NCI-H1092 treated with DMSO at 0.1 percent for 48 hours (cell line): ENCODE measurements around the gene TIAM1.

Experiments used
- DNase-seq: peaks from one replicate; lab custom pipeline; 2025; lab: John Stamatoyannopoulos, UW

TIAM1 gene

DNA sequence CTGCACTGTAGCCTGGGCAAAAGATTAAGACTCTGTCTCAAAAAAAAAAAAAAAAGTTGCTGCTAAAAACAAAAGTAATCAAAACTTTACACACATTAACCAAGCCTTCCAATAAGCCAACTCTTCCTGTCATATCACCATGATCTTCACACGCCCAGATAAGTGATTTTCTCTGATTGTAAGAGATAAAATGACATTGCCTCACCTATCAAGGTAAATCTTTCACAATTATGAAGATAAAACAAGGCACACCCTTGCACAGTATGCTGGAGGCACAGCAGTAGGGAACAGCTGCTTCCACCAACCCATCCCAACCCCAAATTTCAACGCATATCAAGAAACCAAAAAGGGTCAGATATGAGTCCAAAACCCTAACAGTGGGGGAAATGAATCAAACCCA lies 8.8 kb upstream of the TIAM1 start:
- DNase-seq = no peak

GRCh38 chr21:31351960-31352359 lies 7.9 kb upstream of the TIAM1 start:
- DNase-seq = no peak

DNA sequence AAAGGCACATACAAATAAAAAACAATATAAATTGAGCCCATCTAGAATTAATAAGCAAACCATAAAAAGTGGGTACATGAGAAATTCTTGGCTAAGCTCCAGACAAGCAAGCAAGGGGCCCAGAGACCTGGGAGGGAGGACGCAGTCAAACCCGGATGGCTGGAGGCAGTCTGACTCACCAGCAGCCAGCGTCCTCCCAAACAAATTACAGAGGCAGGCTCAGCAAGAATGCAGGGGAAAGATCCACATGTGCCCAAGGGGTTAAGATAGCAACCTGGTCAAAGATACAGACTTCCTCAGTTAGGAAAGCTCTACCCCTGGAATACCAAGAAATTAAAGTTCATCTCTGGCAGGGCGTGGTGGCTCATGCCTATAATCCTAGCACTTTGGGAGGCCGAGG lies 7.4 kb upstream of the TIAM1 start:
- DNase-seq = no peak

GRCh38 chr21:31349208-31349607 lies 5.1 kb upstream of the TIAM1 start:
- no peak for DNase-seq

GRCh38 chr21:31348188-31348587 lies 4.1 kb upstream of the TIAM1 start:
- no peak for DNase-seq

DNA sequence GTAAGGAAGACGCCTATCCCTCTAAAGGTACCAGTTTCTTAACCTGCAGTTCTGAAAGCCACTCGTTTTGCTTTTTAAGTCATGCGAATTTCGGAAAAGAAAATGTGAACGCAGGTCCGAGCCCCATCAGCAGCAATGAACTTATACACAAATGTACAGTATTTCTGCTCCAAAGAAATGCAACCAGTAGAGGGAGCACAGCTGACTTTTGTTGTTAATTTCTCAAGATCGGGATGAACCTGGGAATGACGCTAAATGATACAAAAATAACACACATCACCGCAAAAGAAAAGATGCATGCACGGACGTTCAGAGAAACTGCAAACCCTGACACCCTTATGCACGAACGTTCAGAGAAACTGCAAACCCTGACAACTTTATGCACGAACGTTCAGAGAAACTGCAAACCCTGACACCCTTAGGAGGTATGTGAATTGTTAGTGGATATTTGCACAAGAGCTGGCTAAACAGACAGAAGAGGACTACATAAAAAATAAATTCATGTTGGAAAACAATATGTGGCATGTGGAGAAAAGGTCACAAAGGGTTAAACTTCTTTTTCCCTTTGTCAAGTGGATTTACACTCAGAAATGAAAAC lies 3.5 kb upstream of the TIAM1 start:
- DNase-seq = no peak

DNA sequence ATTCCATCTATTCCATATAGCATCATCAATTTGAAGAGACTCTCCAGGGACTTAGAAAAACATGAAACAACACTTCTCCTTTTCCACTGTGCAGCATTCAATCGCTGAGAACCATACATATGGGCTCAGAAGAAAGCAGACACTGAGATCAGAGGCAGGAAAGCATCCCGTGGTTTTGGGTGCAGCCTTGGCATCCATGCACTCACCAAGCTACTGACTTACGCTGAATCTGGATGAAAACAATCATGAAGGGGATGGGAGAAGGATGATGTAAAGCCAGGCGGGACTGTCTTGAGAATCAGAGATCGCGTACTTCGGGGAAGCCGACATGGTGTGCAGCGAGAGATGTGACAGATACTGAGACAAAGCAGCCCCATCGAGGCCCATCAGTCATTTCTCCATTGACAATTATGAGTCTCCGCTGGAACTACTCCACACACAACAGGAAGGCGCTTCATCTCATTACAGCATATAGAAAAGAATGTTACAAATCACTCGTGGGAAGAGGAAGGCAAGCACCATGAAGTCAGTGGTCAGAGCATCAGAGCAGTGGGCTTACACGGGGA lies 2.3 kb upstream of the TIAM1 start:
- no peak for DNase-seq

- DNase-seq = no peak
Measured at GRCh38 chr21:31345136-31345535, 1.1 kb upstream of the TIAM1 start.

DNA sequence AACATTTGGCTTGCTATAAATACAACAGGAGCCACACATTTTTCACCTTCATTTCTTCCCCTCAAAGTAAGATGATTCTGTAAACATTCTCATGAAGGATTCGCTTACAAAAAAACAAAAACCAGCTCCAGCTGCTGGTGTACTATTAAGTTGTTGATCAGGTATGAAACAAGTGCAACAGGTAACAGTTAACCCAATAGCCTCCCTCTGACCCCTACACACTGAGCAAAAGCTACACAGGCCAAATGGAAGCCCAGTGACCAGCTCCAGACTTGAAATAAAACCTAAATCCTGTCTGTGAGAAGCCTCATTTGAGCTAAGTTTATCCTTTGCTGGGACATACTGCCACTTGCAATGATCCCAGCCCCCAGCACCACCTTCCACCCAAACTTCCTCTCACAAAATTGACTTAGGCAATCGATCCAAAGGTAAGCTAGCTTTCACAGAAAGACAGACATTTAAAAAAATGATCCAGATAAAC lies 991 bp downstream of the TIAM1 start:
- no peak for DNase-seq

DNA sequence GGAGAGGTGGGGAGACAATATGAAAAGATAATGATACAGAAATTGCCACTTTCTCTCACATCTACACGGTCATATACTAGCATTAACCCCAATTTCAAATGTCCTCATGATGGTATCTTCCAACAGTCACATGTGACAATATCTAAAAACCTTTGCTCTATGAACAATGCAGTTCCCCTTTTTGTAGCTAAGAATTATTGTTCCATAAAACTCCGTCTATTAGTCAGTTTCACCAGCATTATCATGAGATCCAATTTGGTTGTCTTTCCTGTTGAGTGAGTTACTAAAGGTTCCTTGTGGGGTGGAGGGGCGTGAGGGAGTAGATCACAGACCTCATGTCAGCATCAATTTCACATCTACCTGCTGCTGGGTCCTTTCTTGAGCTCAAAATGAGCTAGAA lies 1.7 kb downstream of the TIAM1 start:
- DNase-seq = no peak

DNA sequence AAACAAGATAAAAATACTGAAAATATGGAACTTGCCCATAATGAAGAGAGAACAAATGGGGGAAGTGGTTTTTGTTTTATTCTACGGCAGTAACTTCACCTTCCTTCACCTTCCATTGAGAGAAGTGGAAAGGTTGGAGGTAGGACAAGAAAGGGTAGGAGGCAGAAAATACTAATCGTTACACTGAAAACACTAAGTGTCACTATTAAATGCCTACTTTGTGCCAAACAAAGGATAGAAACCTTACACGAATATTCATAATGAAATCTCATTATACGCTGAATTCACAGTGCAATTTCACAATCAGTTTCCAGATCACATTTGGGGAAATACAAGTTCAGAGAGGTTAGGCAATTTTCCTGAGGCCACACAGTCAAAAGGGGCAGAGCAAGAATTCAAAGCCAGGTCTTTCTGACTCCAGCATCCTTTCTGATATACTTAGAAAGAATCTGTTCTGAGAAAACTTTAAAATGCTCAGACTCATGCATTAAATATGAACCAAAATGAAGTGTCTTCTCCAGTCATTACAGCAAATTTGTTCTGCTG lies 3.0 kb downstream of the TIAM1 start:
- no peak for DNase-seq

- DNase-seq = no peak
Measured at GRCh38 chr21:31340514-31340913, 3.5 kb downstream of the TIAM1 start.

DNA sequence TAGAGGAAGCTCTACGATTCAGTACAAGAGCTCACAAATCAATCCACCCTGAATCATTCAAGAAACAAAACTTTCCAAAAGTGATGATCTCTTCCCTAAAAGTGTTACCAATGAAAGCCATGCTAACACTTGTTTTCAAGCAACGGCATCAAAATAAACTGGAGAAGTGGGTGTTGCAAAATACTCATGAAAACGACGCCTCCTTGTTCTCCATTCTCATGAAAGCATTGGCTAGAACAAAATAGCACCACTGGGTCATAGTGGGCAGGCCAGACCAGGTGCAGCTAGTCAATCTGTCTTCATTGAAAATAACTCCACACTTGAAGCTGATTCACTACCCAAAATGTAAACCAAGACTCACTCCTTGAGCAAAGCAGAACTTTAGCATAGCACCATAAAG lies 4.3 kb downstream of the TIAM1 start:
- DNase-seq = no peak

DNA sequence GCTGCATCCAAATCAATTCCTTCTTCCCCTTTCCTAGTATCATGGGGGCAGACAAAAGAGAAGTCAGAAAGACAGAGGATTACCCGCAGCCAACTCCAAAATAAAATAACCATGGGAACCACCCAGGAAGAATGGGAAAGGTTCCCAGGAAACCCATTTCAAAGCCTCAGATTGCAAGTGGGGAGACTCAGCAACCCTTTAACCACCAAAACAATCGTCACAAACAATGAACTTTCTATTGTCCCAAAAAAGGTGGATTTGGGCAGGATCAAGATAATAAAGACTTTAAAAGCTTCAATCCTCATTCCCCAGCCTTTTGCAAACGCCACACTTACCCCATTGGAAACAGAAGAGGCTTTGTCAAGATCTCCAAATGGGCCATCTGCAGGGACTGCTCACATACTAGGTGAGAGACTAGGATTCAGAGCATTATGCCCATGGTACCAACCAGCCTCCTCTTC lies 5.1 kb downstream of the TIAM1 start:
- no peak for DNase-seq

- no peak for DNase-seq
Measured at GRCh38 chr21:31337996-31338907, 5.8 kb downstream of the TIAM1 start.

- DNase-seq = no peak
Measured at GRCh38 chr21:31337086-31337485, 7.0 kb downstream of the TIAM1 start.

DNA sequence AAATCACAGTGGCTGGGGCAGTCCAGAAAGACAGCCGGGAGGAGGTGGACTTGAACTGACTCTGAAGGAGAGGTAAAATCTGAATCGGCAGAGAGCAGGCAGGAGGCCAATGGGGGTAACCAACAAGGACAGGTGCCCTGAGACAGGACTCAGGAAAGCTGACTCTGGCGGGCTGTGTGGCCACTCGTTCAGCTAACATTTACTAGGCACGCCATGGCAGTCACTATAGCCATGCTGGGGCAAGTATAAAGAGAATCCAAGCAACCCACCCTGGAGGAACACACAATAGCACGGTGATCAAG lies 7.4 kb downstream of the TIAM1 start:
- no peak for DNase-seq

DNA sequence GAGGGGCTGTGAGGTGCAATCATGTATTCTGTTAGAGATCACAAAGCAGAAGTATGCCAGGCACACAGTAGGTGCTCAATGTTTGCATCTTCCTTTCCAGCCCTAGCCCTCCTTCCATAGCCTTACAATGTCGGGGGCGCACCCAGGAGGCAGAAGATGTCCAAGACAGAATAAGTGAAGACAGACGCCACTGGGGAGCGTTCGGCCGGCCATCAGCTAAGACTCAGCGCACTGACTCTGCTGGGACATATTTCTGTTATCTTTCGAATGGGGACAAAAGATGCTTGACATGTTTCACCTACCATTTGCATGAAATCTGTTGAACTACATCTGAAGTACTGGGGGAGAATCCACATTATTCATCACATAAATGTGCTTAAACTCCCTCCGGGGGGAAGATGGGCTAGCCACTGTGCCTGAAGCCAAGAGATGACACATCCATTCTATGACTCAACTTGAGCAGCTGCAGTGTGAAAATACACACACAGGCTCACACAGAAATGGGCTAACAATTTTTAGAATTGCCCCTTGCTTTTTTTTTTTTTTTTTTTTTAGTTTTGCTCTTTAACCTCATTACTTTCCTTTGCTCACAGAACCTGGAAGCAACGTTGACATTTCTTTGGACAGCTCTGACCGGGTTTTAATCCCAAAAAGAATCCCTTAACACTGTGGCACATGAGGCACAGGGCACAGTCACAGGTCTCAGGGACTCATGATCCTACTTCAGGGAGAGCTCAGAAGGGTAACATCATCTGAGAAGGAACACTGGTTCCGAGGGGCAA lies 7.9 kb downstream of the TIAM1 start:
- DNase-seq = no peak

DNA sequence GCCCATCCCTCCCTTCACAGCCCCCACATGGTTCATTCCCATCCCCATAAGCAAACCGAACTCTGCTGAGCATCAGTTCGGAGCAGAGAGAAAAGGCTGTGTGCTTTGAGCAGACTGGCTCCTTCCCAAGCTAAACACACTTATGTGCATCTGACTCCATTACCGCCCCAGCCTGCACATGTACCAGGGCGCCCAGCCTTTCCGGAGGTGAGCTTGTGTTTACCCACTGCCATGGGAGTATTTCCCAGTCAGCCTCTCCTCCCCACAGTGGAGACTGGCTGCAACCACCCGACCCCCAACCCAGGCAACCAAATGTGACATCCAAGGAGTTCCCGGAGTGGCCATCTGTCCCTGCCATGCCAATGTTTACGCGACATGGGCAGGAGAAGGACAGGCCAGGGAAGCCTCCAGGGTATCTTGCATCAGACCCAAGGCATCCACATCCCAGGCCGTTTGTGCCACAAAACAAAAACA lies 9.4 kb downstream of the TIAM1 start:
- peak; percentile 99 for DNase-seq

GRCh38 chr21:31332525-31332924 lies 11.5 kb downstream of the TIAM1 start:
- no peak for DNase-seq

- no peak for DNase-seq
Measured at GRCh38 chr21:31331231-31331630, 12.8 kb downstream of the TIAM1 start.

- DNase-seq = no peak
Measured at GRCh38 chr21:31330144-31330483, 13.9 kb downstream of the TIAM1 start.
